ENCODE measurements around the gene YEATS2. TPM values are rescaled to one million over a fixed set of nuclear protein-coding genes. Genes with fewer than 3 reads are reported as not detected.
A peak's percentile ranks its signal among the peaks of the same experiment; 100 is the strongest.

The YEATS2 gene
- total RNA-seq, 1 experiment from 2014 or later, result 57.4 TPM

DNA sequence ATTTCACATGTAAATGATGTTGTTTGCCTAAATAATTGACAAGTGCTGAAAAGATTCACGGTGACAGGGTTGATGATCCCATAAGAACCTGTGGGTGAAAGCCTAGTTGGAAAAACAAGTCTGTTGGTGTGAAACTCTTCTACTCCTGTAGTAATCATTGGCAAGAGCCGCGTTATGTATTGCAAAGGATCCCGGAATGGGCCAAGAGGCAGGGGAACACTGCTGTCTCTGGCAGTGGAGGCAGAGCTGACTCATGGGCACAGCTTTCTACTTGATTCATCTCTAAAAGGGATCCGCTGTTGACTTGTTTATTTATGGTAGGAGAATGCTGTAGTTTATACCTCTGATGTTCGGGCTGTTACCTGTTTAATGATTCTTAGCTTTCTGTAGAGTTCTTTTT, 64.7 kb downstream of the YEATS2 start:
- intact Hi-C loops (cut with micrococcal nuclease; ENCODE audit: unreplicated experiment), result no loop called here
- no peak overlapping the region for H3K4me3 Mint-ChIP-seq (ENCODE audit: low read depth, unreplicated experiment)
- H3K27me3 Mint-ChIP-seq (ENCODE audit: unreplicated experiment), result no peaks in the 10 kb centered on the region
- H3K4me1 Mint-ChIP-seq (ENCODE audit: low read depth, unreplicated experiment), result peaks cover 24% of the 10 kb centered on the region
- no TSS peak for BruUV-seq (replicated peaks)
- peaks cover 38% of the 10 kb centered on the region for H3K36me3 Mint-ChIP-seq (ENCODE audit: insufficient read depth, unreplicated experiment)
- H3K27ac Mint-ChIP-seq (ENCODE audit: unreplicated experiment), result no peak overlapping the region
- H3K9me3 Mint-ChIP-seq (ENCODE audit: low read depth, unreplicated experiment), result no peaks in the 10 kb centered on the region
- TF ChIP-seq, protein P1, sequence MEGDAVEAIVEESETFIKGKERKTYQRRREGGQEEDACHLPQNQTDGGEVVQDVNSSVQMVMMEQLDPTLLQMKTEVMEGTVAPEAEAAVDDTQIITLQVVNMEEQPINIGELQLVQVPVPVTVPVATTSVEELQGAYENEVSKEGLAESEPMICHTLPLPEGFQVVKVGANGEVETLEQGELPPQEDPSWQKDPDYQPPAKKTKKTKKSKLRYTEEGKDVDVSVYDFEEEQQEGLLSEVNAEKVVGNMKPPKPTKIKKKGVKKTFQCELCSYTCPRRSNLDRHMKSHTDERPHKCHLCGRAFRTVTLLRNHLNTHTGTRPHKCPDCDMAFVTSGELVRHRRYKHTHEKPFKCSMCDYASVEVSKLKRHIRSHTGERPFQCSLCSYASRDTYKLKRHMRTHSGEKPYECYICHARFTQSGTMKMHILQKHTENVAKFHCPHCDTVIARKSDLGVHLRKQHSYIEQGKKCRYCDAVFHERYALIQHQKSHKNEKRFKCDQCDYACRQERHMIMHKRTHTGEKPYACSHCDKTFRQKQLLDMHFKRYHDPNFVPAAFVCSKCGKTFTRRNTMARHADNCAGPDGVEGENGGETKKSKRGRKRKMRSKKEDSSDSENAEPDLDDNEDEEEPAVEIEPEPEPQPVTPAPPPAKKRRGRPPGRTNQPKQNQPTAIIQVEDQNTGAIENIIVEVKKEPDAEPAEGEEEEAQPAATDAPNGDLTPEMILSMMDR (IDR thresholded peaks at IDR 0.05; ENCODE audit: unreplicated experiment), result no peak
- DNase-seq, result no peak
- CTCF ChIA-PET, result interaction anchor here (0.8 kb wide), 1 partner anchor 11 kb away, joined by 3 read pairs; no protein-coding TSS in a partner anchor

DNA sequence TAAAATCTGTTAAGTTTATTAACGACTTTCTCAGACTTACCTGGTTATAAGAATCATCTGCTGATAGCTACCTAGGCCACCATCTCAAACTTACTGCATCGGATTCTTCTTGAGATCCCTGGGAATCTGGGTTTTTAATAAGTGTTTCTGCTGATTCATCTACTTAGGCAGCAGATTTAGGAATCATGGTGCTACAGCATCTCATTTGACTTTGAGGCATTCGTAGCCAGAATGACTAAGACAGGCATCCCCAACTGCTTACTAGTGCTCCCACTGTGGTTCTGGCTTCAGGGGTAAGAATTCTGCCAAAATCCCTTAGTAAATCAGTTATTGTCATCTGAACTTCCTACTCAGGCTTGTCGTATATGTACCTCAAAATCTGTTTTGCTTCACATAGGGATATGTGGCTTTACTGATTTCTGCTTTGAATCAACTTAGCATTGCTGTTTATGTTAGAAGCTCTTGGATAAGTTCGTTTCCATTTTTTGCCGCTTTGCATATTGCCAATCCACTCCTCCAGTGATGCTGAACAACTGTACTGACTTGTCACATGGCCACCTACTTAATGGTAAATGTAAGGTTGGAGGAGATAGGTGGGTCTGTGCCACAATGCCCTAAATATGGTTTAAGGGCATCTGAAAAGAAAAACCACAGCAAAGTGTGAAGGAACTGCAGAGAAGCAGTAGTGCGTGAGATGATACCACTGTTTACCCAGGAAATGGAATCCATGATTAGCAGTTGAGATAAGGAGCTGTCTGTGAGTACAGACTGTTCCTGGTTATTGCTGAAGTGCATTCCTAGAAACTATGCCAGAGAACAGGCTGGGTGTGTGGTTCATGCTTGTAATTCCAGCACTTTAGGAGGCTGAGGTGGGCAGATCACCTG, 67.5 kb downstream of the YEATS2 start:
- Mint-ChIP-seq H3K9me3 (ENCODE audit: low read depth, unreplicated experiment) (no peaks in the 10 kb centered on the region), H3K36me3 (ENCODE audit: insufficient read depth, unreplicated experiment) (peaks cover 26% of the 10 kb centered on the region), H3K27me3 (ENCODE audit: unreplicated experiment) (no peaks in the 10 kb centered on the region), H3K4me1 (ENCODE audit: low read depth, unreplicated experiment) (peaks cover 24% of the 10 kb centered on the region), H3K27ac (ENCODE audit: unreplicated experiment) (peak overlapping the region; percentile 54), H3K4me3 (ENCODE audit: low read depth, unreplicated experiment) (no peak overlapping the region)
- BruUV-seq (replicated peaks), result no TSS peak
- TF ChIP-seq, protein P1 (IDR thresholded peaks at IDR 0.05; ENCODE audit: unreplicated experiment), result no peak
- peak; percentile 23 for DNase-seq
- intact Hi-C loops (cut with micrococcal nuclease; ENCODE audit: unreplicated experiment), result no loop called here
- CTCF ChIA-PET, result interaction anchor here (0.8 to 1.7 kb wide), 4 partner anchors 10 to 519 kb away, joined by 3 to 7 read pairs (median 4); no protein-coding TSS in a partner anchor

- Mint-ChIP-seq H3K36me3 (ENCODE audit: insufficient read depth, unreplicated experiment) (peaks cover 23% of the 10 kb centered on the region), H3K9me3 (ENCODE audit: low read depth, unreplicated experiment) (no peaks in the 10 kb centered on the region), H3K27me3 (ENCODE audit: unreplicated experiment) (no peaks in the 10 kb centered on the region), H3K4me3 (ENCODE audit: low read depth, unreplicated experiment) (no peak overlapping the region), H3K27ac (ENCODE audit: unreplicated experiment) (peak overlapping the region; percentile 54), H3K4me1 (ENCODE audit: low read depth, unreplicated experiment) (peaks cover 24% of the 10 kb centered on the region)
- TF ChIP-seq, protein P1 (IDR thresholded peaks at IDR 0.05; ENCODE audit: unreplicated experiment), result no peak
- intact Hi-C loops (cut with micrococcal nuclease; ENCODE audit: unreplicated experiment), result no loop called here
- BruUV-seq (replicated peaks), result no TSS peak
- DNase-seq, result no peak
- CTCF ChIA-PET, result interaction anchor here (1.1 kb wide), 2 partner anchors 57 to 518 kb away, joined by 3 to 4 read pairs; no protein-coding TSS in a partner anchor
Observed at GRCh38 chr3:183766107-183766506, 68.5 kb downstream of the YEATS2 start.

- TF ChIP-seq, protein P1 (IDR thresholded peaks at IDR 0.05; ENCODE audit: unreplicated experiment), result peak; percentile 96
- H3K36me3 Mint-ChIP-seq (ENCODE audit: insufficient read depth, unreplicated experiment), result peaks cover 14% of the 10 kb centered on the region
- no peaks in the 10 kb centered on the region for H3K27me3 Mint-ChIP-seq (ENCODE audit: unreplicated experiment)
- peaks cover 24% of the 10 kb centered on the region for H3K4me1 Mint-ChIP-seq (ENCODE audit: low read depth, unreplicated experiment)
- no peak overlapping the region for H3K27ac Mint-ChIP-seq (ENCODE audit: unreplicated experiment)
- no peak overlapping the region for H3K4me3 Mint-ChIP-seq (ENCODE audit: low read depth, unreplicated experiment)
- intact Hi-C loops (cut with micrococcal nuclease; ENCODE audit: unreplicated experiment), result loop anchor here (1.0 kb wide), 1 partner anchor 298 kb away; no protein-coding TSS in a partner anchor
- CTCF ChIA-PET, result interaction anchor here (0.6 to 1.3 kb wide), 12 partner anchors 8 to 644 kb away, joined by 3 to 12 read pairs (median 4); partner anchors contain the start of gene YEATS2
- no peaks in the 10 kb centered on the region for H3K9me3 Mint-ChIP-seq (ENCODE audit: low read depth, unreplicated experiment)
- BruUV-seq (replicated peaks), result no TSS peak
- DNase-seq, result peak; percentile 89
Observed at GRCh38 chr3:183766745-183767606, 69.4 kb downstream of the YEATS2 start.

All from Calu3 (cell line).